Neural cell (in vitro differentiated cells): ENCODE data around the gene HGF. TPM values are rescaled to one million over a fixed set of nuclear protein-coding genes. Genes with fewer than 3 reads are reported as not detected.

Source experiments
- H2AFZ ChIP-seq: fragments of 200-600, 300-800 bp; sonication (generic), shearing (Covaris generic); 2 replicates; pipeline ENCODE4 v1.6.0; 2014; ENCODE audit warnings: low read depth, mild to moderate bottlenecking, antibody characterized with exemption, low read length, moderate library complexity
- H3F3A ChIP-seq: fragments of 200-600 bp; shearing (Covaris generic); 2 replicates; pipeline ENCODE4 v1.6.1; 2016; ENCODE audit warnings: mild to moderate bottlenecking, moderate library complexity, mixed read lengths, antibody characterized with exemption, low read length; ENCODE audit not compliant: insufficient read depth, poor library complexity, severe bottlenecking
- H3K27ac ChIP-seq: fragments of 200-600, 300-800 bp; sonication (generic), shearing (Covaris generic); 2 replicates; pipeline ENCODE4 v1.5.1; 2014; ENCODE audit warnings: mild to moderate bottlenecking, low read length, moderate library complexity
- H3K27me3 ChIP-seq: fragments of 300-800, 200-600 bp; sonication (generic), shearing (Covaris generic); 2 replicates; pipeline ENCODE4 v1.6.0; 2014; ENCODE audit warnings: mild to moderate bottlenecking, low read depth, low read length, moderate library complexity; ENCODE audit not compliant: insufficient read depth
- H3K36me3 ChIP-seq: fragments of 300-800, 200-600 bp; sonication (generic), shearing (Covaris generic); 2 replicates; pipeline ENCODE4 v1.5.1; 2014; ENCODE audit warnings: mild to moderate bottlenecking, antibody characterized with exemption, low read length, moderate library complexity; ENCODE audit not compliant: insufficient read depth
- H3K4me2 ChIP-seq: fragments of 300-800, 200-600 bp; sonication (generic), shearing (Covaris generic); 2 replicates; pipeline ENCODE4 v1.6.0; 2014; ENCODE audit warnings: mild to moderate bottlenecking, low read length
- H3K4me3 ChIP-seq: fragments of 300-800, 200-600 bp; sonication (generic), shearing (Covaris generic); 2 replicates; pipeline ENCODE4 v1.5.1; 2014; ENCODE audit warnings: mild to moderate bottlenecking, low read length, moderate library complexity
- H3K79me2 ChIP-seq: fragments of 200-600 bp; shearing (Covaris generic); replicated peaks from 2 replicates; pipeline ENCODE4 v1.6.0; 2014; ENCODE audit warnings: mild to moderate bottlenecking, low read length, moderate library complexity; ENCODE audit not compliant: insufficient read depth
- H3K9ac ChIP-seq: fragments of 300-800, 200-600 bp; sonication (generic), shearing (Covaris generic); 2 replicates; pipeline ENCODE4 v1.6.1; 2016; ENCODE audit warnings: mild to moderate bottlenecking, low read length, mixed read lengths
- H3K9me2 ChIP-seq: fragments of 200-600 bp; shearing (Covaris generic); 2 replicates; pipeline ENCODE4 v1.6.1; 2016; ENCODE audit warnings: mild to moderate bottlenecking, low read length, mixed read lengths; ENCODE audit not compliant: insufficient read depth
- H3K9me3 ChIP-seq: fragments of 200-600, 300-800 bp; sonication (generic), shearing (Covaris generic); 2 replicates; pipeline ENCODE4 v1.6.1; 2016; ENCODE audit warnings: mild to moderate bottlenecking, mixed run types, low read length, moderate library complexity, mixed read lengths
- H4K20me1 ChIP-seq: fragments of 200-600 bp; shearing (Covaris generic); 2 replicates; pipeline ENCODE4 v1.6.1; 2016; ENCODE audit warnings: mild to moderate bottlenecking, mixed run types; ENCODE audit not compliant: insufficient read depth
- EP300 ChIP-seq: fragments of 450-650 bp; conservative IDR thresholded peaks from 2 replicates; pipeline ENCODE4 v1.6.1; 2014; ENCODE audit warnings: antibody characterized with exemption, mild to moderate bottlenecking, moderate library complexity; ENCODE audit not compliant: poor library complexity, severe bottlenecking
- EZH2 ChIP-seq: fragments of 200-600, 300-800 bp; shearing (Covaris generic), sonication (generic); IDR thresholded peaks from 2 replicates; pipeline ENCODE4 v1.6.1; 2014; ENCODE audit warnings: antibody characterized with exemption, low read length, borderline replicate concordance, mild to moderate bottlenecking; ENCODE audit not compliant: insufficient read depth, poor library complexity, severe bottlenecking
- MXI1 ChIP-seq: fragments of 450-650 bp; conservative IDR thresholded peaks from 2 replicates; pipeline ENCODE4 v1.6.1; 2014; ENCODE audit warnings: antibody characterized with exemption, mild to moderate bottlenecking; ENCODE audit not compliant: poor library complexity, severe bottlenecking
- POLR2AphosphoS5 ChIP-seq: IDR thresholded peaks from 2 replicates; pipeline ENCODE4 v1.6.1; 2012
- RAD21 ChIP-seq: fragments of 450-650 bp; conservative IDR thresholded peaks from 2 replicates; pipeline ENCODE4 v1.6.1; 2014; ENCODE audit warnings: antibody characterized with exemption, mild to moderate bottlenecking, moderate library complexity
- REST ChIP-seq: IDR thresholded peaks from 2 replicates; pipeline ENCODE4 v1.6.1; 2012; ENCODE audit warnings: borderline replicate concordance
- SMC3 ChIP-seq: fragments of 450-650 bp; conservative IDR thresholded peaks from 2 replicates; pipeline ENCODE4 v1.6.1; 2014; ENCODE audit warnings: antibody characterized with exemption, mild to moderate bottlenecking, moderate library complexity; ENCODE audit not compliant: poor library complexity
- TAF1 ChIP-seq: IDR thresholded peaks from 2 replicates; pipeline ENCODE4 v1.6.1; 2012; ENCODE audit warnings: low read depth
- polyA plus RNA-seq: library from polyadenylated mRNA; depleted of rRNA; stranded (reverse); fragments of >200 nt; gene quantifications from 2 replicates; pipeline ENCODE4 v1.2.3, GENCODE V29; 2014
- TF ChIP-seq, protein P1 (sequence below): fragments of 450-650 bp; IDR thresholded peaks from 2 replicates; pipeline ENCODE4 v1.5.1; 2014; ENCODE audit warnings: antibody characterized with exemption, mild to moderate bottlenecking, moderate library complexity; ENCODE audit not compliant: poor library complexity, severe bottlenecking

HGF gene
- polyA plus RNA-seq, 1 donor from 2014 or later, result not detected

- Histone ChIP-seq H4K20me1 (no peaks in the 10 kb centered on the region), H3K36me3 (no peaks in the 10 kb centered on the region), H3K79me2 (no peaks in the 10 kb centered on the region), H3K9ac (no peak overlapping the region), H3K4me2 (no peak overlapping the region), H3K27me3 (no peaks in the 10 kb centered on the region), H3K9me3 (no peaks in the 10 kb centered on the region), H2AFZ (no peak overlapping the region), H3K4me3 (no peak overlapping the region), H3F3A (no peaks in the 10 kb centered on the region), H3K9me2 (no peaks in the 10 kb centered on the region), H3K27ac (no peak overlapping the region)
- no peak for TF ChIP-seq EZH2
These were observed 104.6 kb downstream of the HGF start for GRCh38 chr7:81665236-81665635.

- Histone ChIP-seq H3K4me3 (no peak overlapping the region), H3K9ac (no peak overlapping the region), H3K27ac (no peak overlapping the region), H4K20me1 (no peaks in the 10 kb centered on the region), H3K79me2 (no peaks in the 10 kb centered on the region), H3K4me2 (no peak overlapping the region), H3K9me3 (no peaks in the 10 kb centered on the region), H3K9me2 (no peaks in the 10 kb centered on the region), H3F3A (no peaks in the 10 kb centered on the region), H3K36me3 (no peaks in the 10 kb centered on the region), H3K27me3 (no peaks in the 10 kb centered on the region), H2AFZ (no peak overlapping the region)
- TF ChIP-seq RAD21, result no peak
- no peak for TF ChIP-seq REST
- TF ChIP-seq EZH2, result no peak
- no peak for TF ChIP-seq TAF1
- no peak for TF ChIP-seq POLR2AphosphoS5
- TF ChIP-seq, protein P1, sequence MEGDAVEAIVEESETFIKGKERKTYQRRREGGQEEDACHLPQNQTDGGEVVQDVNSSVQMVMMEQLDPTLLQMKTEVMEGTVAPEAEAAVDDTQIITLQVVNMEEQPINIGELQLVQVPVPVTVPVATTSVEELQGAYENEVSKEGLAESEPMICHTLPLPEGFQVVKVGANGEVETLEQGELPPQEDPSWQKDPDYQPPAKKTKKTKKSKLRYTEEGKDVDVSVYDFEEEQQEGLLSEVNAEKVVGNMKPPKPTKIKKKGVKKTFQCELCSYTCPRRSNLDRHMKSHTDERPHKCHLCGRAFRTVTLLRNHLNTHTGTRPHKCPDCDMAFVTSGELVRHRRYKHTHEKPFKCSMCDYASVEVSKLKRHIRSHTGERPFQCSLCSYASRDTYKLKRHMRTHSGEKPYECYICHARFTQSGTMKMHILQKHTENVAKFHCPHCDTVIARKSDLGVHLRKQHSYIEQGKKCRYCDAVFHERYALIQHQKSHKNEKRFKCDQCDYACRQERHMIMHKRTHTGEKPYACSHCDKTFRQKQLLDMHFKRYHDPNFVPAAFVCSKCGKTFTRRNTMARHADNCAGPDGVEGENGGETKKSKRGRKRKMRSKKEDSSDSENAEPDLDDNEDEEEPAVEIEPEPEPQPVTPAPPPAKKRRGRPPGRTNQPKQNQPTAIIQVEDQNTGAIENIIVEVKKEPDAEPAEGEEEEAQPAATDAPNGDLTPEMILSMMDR, result no peak
- no peak for TF ChIP-seq EP300
- no peak for TF ChIP-seq MXI1
- TF ChIP-seq SMC3, result no peak
These were observed 105.5 kb downstream of the HGF start for GRCh38 chr7:81664304-81664703.

DNA sequence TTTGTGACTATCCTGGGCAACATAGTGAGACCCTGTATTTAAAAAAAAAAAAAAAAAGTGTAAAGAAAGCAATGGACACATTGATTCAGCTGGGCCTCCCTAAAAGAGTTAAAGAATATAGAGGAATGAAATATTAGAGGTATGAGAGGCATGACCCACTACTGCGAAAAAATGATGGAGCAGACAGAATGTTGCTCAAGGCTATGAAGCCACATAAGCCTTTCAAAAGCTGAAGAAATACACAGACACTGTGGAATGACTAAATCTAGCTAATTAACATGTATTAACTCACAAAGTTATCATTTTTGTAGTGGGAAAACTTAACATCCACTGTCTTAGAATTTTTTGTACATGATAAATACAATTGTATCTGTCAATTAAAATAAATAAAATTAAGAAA lies 107.3 kb downstream of the HGF start:
- Histone ChIP-seq H3K9me3 (no peaks in the 10 kb centered on the region), H3K27me3 (no peaks in the 10 kb centered on the region), H3K4me2 (no peak overlapping the region), H3K4me3 (peak overlapping the region; percentile 24), H3K9ac (no peak overlapping the region), H3K36me3 (no peaks in the 10 kb centered on the region), H3K9me2 (no peaks in the 10 kb centered on the region), H3F3A (no peaks in the 10 kb centered on the region), H3K27ac (peak overlapping the region; percentile 56), H2AFZ (no peak overlapping the region), H4K20me1 (no peaks in the 10 kb centered on the region), H3K79me2 (no peaks in the 10 kb centered on the region)
- TF ChIP-seq MXI1 (no peak), SMC3 (no peak), RAD21 (no peak), REST (no peak), EP300 (no peak), EZH2 (no peak), POLR2AphosphoS5 (no peak), TAF1 (no peak)
- TF ChIP-seq, protein P1, result no peak
